HL-60 (cell line): ENCODE data around the gene CYRIA.
A peak's percentile ranks its signal among the peaks of the same experiment; 100 is the strongest.

ENCODE experiments used
- DNase-seq, 2 experiments: peaks; one replicate each; pipeline ENCODE4 v3.0.0-alpha.2; 2010 to 2020; ENCODE audit warnings: low read depth in 1 of 2, low spot score in 1 of 2
- H3K27ac ChIP-seq: fragments of 250-450 bp; sonication (Bioruptor Pico); replicated peaks from 2 replicates; pipeline ENCODE4 v1.5.1; 2020; ENCODE audit warnings: mild to moderate bottlenecking, moderate library complexity
- H3K27me3 ChIP-seq: fragments of 250-450 bp; sonication (Bioruptor Pico); 2 replicates; pipeline ENCODE4 v1.5.1; 2021; ENCODE audit warnings: mild to moderate bottlenecking, moderate library complexity; ENCODE audit not compliant: insufficient read depth, poor library complexity, severe bottlenecking
- H3K4me3 ChIP-seq: replicated peaks from 2 replicates; pipeline ENCODE4 v1.5.1; 2011; ENCODE audit warnings: mild to moderate bottlenecking, control low read depth, low read length; ENCODE audit not compliant: insufficient read depth
- GABPA ChIP-seq: IDR thresholded peaks from 2 replicates; pipeline ENCODE4 v1.6.1; 2012; ENCODE audit warnings: low read depth
- POLR2AphosphoS5 ChIP-seq: IDR thresholded peaks from 2 replicates; pipeline ENCODE4 v1.6.1; 2012; ENCODE audit warnings: low read depth
- SPI1 ChIP-seq: IDR thresholded peaks from 2 replicates; pipeline ENCODE4 v1.6.1; 2012; ENCODE audit warnings: low read depth, mild to moderate bottlenecking, borderline replicate concordance
- TF ChIP-seq, protein P1 (sequence below): IDR thresholded peaks from 2 replicates; pipeline ENCODE4 v1.6.1; 2012; ENCODE audit warnings: low read depth; ENCODE audit not compliant: insufficient replicate concordance
- TF ChIP-seq, protein P2 (sequence below): IDR thresholded peaks from one replicate; pipeline ENCODE4 v1.5.1; 2011; ENCODE audit warnings: low read length, control low read depth, inconsistent platforms; ENCODE audit not compliant: insufficient read depth

CYRIA gene

DNA sequence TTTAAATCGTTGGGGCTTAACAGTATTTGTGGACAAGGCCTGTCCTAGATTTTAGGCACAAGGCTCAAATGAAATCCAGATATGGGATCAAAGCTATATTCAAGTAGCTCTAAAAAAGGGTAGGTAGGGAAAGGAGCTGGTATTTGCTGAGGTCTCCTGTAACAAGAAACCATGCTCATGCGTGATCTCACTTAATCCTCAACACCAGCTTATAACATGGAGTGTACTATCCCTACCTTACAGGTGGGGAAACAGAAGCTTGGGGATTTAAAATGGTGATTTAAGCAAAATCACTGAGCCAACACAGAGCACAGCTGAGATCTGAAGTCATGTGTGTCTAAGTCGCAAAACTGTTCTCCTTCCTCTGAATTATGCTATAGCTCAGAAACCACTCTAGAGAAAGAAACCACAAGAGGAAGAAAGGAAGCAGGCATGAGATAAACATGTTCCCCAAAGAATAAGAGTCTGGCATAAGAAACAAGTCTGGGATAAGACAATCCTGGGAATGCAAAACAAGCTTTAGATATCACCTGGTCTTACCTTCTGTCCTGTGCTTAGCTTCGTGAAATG, 43.1 kb downstream of the CYRIA start:
- TF ChIP-seq GABPA (no peak), POLR2AphosphoS5 (no peak), SPI1 (no peak)
- TF ChIP-seq, protein P1, sequence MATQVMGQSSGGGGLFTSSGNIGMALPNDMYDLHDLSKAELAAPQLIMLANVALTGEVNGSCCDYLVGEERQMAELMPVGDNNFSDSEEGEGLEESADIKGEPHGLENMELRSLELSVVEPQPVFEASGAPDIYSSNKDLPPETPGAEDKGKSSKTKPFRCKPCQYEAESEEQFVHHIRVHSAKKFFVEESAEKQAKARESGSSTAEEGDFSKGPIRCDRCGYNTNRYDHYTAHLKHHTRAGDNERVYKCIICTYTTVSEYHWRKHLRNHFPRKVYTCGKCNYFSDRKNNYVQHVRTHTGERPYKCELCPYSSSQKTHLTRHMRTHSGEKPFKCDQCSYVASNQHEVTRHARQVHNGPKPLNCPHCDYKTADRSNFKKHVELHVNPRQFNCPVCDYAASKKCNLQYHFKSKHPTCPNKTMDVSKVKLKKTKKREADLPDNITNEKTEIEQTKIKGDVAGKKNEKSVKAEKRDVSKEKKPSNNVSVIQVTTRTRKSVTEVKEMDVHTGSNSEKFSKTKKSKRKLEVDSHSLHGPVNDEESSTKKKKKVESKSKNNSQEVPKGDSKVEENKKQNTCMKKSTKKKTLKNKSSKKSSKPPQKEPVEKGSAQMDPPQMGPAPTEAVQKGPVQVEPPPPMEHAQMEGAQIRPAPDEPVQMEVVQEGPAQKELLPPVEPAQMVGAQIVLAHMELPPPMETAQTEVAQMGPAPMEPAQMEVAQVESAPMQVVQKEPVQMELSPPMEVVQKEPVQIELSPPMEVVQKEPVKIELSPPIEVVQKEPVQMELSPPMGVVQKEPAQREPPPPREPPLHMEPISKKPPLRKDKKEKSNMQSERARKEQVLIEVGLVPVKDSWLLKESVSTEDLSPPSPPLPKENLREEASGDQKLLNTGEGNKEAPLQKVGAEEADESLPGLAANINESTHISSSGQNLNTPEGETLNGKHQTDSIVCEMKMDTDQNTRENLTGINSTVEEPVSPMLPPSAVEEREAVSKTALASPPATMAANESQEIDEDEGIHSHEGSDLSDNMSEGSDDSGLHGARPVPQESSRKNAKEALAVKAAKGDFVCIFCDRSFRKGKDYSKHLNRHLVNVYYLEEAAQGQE, result no peak
- TF ChIP-seq, protein P2, sequence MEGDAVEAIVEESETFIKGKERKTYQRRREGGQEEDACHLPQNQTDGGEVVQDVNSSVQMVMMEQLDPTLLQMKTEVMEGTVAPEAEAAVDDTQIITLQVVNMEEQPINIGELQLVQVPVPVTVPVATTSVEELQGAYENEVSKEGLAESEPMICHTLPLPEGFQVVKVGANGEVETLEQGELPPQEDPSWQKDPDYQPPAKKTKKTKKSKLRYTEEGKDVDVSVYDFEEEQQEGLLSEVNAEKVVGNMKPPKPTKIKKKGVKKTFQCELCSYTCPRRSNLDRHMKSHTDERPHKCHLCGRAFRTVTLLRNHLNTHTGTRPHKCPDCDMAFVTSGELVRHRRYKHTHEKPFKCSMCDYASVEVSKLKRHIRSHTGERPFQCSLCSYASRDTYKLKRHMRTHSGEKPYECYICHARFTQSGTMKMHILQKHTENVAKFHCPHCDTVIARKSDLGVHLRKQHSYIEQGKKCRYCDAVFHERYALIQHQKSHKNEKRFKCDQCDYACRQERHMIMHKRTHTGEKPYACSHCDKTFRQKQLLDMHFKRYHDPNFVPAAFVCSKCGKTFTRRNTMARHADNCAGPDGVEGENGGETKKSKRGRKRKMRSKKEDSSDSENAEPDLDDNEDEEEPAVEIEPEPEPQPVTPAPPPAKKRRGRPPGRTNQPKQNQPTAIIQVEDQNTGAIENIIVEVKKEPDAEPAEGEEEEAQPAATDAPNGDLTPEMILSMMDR, result no peak
- no peak overlapping the region for H3K4me3 ChIP-seq
- peak in 1 of 2 experiments; percentile 43 for DNase-seq
- peak overlapping the region; percentile 84 for H3K27ac ChIP-seq
- H3K27me3 ChIP-seq, result no peaks in the 10 kb centered on the region

DNA sequence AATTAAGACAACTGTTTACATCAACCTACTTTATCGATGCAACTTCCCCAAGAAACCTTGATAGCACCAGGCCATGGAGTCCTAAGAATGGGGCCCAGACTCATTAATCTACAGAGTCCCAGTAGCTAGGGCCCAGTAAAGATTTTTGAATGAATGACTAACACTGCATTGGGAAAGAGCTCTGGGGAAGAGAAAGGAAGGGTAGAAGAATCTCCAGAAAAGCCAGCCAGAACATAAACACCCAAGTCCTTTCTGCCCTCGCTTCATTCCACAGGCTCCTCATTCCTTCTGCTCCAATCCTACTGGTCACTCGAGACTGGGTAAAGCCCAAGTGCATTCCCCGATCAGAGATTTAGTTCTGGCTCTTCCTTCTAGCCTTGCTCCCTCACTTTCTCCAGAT, 44.3 kb downstream of the CYRIA start:
- TF ChIP-seq POLR2AphosphoS5, result no peak
- H3K27me3 ChIP-seq, result no peaks in the 10 kb centered on the region
- no peak overlapping the region for H3K27ac ChIP-seq
- DNase-seq, result no peak
- H3K4me3 ChIP-seq, result no peak overlapping the region

DNA sequence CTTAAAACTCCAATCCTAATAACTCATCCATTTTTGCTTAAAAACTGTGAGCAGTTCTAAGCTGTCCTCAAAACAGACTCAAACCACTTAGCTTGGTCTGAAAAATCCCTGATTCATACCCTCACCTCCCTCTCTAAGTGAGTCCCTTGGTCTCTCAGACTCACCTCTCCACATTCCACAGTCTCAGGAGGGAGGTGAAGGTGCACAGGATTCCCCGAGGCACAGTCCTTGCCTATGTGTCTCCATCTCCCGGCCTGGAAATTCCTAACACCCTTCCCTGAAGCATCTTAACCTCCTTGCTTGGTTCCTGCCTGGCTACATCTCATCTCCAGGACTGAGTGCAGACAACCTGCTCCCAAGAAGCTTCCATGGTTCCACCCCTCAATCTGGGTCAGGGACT, 45.0 kb downstream of the CYRIA start:
- Histone ChIP-seq H3K4me3 (no peak overlapping the region), H3K27ac (no peak overlapping the region), H3K27me3 (no peaks in the 10 kb centered on the region)
- no peak for DNase-seq
- TF ChIP-seq SPI1 (no peak), GABPA (no peak), POLR2AphosphoS5 (no peak)
- TF ChIP-seq, protein P2, result no peak
- TF ChIP-seq, protein P1, result no peak

DNA sequence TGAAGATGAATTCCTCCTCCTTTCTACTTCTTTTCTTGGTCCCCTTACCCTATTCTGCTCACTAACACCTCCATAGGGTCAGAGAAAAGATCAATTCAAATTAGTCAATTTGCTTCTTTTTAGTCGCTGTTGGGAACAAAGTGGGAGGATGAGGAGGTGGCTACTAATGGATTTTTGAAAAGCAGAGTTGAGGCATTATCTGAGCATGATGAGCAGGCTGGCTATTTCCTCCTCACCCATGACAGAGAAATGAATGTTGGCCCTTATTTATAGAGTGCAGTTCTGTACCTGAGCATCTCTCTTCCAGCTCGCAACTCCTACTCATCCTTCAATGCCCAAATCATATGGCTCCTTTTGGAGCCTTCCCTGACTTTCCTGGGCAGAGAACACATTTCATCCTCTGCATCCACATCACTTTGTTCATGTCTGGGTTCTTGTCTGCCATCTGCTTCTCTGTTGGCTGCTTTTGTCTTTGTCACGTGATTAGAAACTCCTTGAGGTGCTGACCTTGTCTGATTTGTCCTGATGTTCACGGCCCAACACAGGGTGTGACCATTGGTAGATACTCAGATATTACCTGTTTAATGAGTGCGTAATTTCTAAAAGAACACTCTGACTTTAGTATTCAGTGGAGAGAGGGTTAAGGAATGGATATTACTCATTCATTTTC, 45.9 kb downstream of the CYRIA start:
- no peak overlapping the region for H3K4me3 ChIP-seq
- H3K27ac ChIP-seq, result no peak overlapping the region
- DNase-seq, result no peak
- no peaks in the 10 kb centered on the region for H3K27me3 ChIP-seq
- TF ChIP-seq, protein P2, result no peak
- TF ChIP-seq, protein P1, result no peak
- TF ChIP-seq GABPA (no peak), SPI1 (no peak), POLR2AphosphoS5 (no peak)
